H1 (cell line): Measurements from ENCODE around the gene TMEM181. TPM values are rescaled to one million over a fixed set of nuclear protein-coding genes. Genes with fewer than 3 reads are reported as not detected.
A peak's percentile ranks its signal among the peaks of the same experiment; 100 is the strongest.
"Not testable (repeated sequence)": the region's sequence is repeated elsewhere in the genome, so short reads cannot be mapped to it uniquely, and the experiment has no call there.

ENCODE experiments used
- CTCF ChIA-PET: fragments of 300-600 bp; sonication (Branson Sonifier 250); formaldehyde crosslinking; loops from one replicate; lab custom pipeline; 2021; ENCODE audit not compliant: partially characterized antibody; lab: Charles Lee
- POLR2A ChIA-PET: fragments of 300-600 bp; sonication (Branson Sonifier 250); formaldehyde crosslinking; loops from one replicate; lab custom pipeline; 2021; ENCODE audit warnings: inconsistent platforms; ENCODE audit not compliant: partially characterized antibody; lab: Charles Lee
- DNase-seq, 2 experiments: peaks; one replicate each; pipeline versions ENCODE4 v3.0.0 to v3.0.0-alpha.2; 2010 to 2022; ENCODE audit warnings: low spot score in 2 of 2, low read depth in 1 of 2, mixed read lengths in 1 of 2
- FAIRE-seq: peaks from 2 replicates; lab custom pipeline; 2011; peaks lifted over from hg19 to GRCh38; lab: Jason Lieb, UNC
- H2AFZ ChIP-seq: 2 replicates; pipeline ENCODE4 v1.8.1; 2012; ENCODE audit warnings: low read length, inconsistent platforms
- H2AK5ac ChIP-seq: 2 replicates; pipeline ENCODE4 v1.6.1; 2013; ENCODE audit warnings: low read depth, low read length
- H2BK120ac ChIP-seq: replicated peaks from 2 replicates; pipeline ENCODE3; 2013; ENCODE audit warnings: low read depth, low read length, inconsistent platforms
- H2BK12ac ChIP-seq: 2 replicates; pipeline ENCODE4 v1.6.1; 2013; ENCODE audit warnings: low read depth, low read length
- H2BK15ac ChIP-seq: 2 replicates; pipeline ENCODE4 v1.6.1; 2013; ENCODE audit warnings: low read length
- H2BK20ac ChIP-seq: 2 replicates; pipeline ENCODE4 v1.6.1; 2013; ENCODE audit warnings: low read length
- H2BK5ac ChIP-seq: 2 replicates; pipeline ENCODE4 v1.6.1; 2013; ENCODE audit warnings: low read depth, low read length
- H3K14ac ChIP-seq: 2 replicates; pipeline ENCODE4 v1.6.1; 2013; ENCODE audit warnings: inconsistent platforms; ENCODE audit not compliant: insufficient read length
- H3K18ac ChIP-seq: 2 replicates; pipeline ENCODE4 v1.6.1; 2013; ENCODE audit warnings: low read length; ENCODE audit errors: extremely low read depth
- H3K23ac ChIP-seq: 2 replicates; pipeline ENCODE4 v1.6.1; 2013; ENCODE audit warnings: inconsistent platforms; ENCODE audit not compliant: insufficient read length
- H3K23me2 ChIP-seq: 2 replicates; pipeline ENCODE4 v1.6.1; 2013; ENCODE audit warnings: low read depth, low read length
- H3K27ac ChIP-seq: 2 replicates; pipeline ENCODE4 v1.6.1; 2011; ENCODE audit warnings: low read depth, low read length, inconsistent platforms
- H3K27me3 ChIP-seq, 4 experiments: replicated peaks in 1 of 4; 1 replicate in 1 of 4; 2 replicates in 3 of 4; pipeline versions ENCODE4 v1.6.1 to v1.8.1; 2011 to 2013; ENCODE audit warnings: low read length in 3 of 4, mild to moderate bottlenecking in 3 of 4, inconsistent platforms in 2 of 4, mixed read lengths in 2 of 4, moderate library complexity in 1 of 4; ENCODE audit not compliant: control insufficient read depth in 3 of 4, insufficient read depth in 3 of 4; ENCODE audit errors: extremely low read depth in 1 of 4
- H3K36me3 ChIP-seq, 4 experiments: 2 replicates each; pipeline versions ENCODE4 v1.6.1 to v1.8.1; 2011 to 2013; ENCODE audit warnings: mild to moderate bottlenecking in 4 of 4, low read length in 3 of 4, moderate library complexity in 2 of 4, control low read depth in 1 of 4, inconsistent platforms in 1 of 4; ENCODE audit not compliant: insufficient read depth in 4 of 4, control insufficient read depth in 2 of 4
- H3K4ac ChIP-seq: replicated peaks from 2 replicates; pipeline ENCODE3; 2013; ENCODE audit warnings: low read length, low read depth, mixed read lengths, inconsistent platforms; ENCODE audit not compliant: insufficient read length
- H3K4me1 ChIP-seq, 4 experiments: replicated peaks in 1 of 4; 1 replicate in 1 of 4; 2 replicates in 3 of 4; pipeline versions ENCODE4 v1.6.1 to v1.8.1; 2011 to 2013; ENCODE audit warnings: low read length in 3 of 4, inconsistent platforms in 2 of 4, mixed read lengths in 1 of 4; ENCODE audit not compliant: insufficient read depth in 4 of 4, control insufficient read depth in 3 of 4
- H3K4me2 ChIP-seq, 2 experiments: 2 replicates each; pipeline versions ENCODE4 v1.6.1 to v1.8.1; 2011 to 2013; ENCODE audit warnings: low read depth in 2 of 2, low read length in 2 of 2, control low read depth in 1 of 2, inconsistent platforms in 1 of 2, mild to moderate bottlenecking in 1 of 2; ENCODE audit not compliant: insufficient read depth in 1 of 2
- H3K4me3 ChIP-seq, 4 experiments: fragments of 200-600, 300-600 bp in 1 of 4; sonication (generic), shearing (Covaris generic), sonication (Bioruptor Twin) in 1 of 4; 2 replicates each; pipeline versions ENCODE4 v1.5.1 to v1.8.1; 2011 to 2016; ENCODE audit warnings: low read length in 4 of 4, low read depth in 3 of 4, control low read depth in 2 of 4, inconsistent platforms in 2 of 4, mild to moderate bottlenecking in 2 of 4, mixed read lengths in 1 of 4, moderate library complexity in 1 of 4; ENCODE audit not compliant: insufficient read depth in 2 of 4; ENCODE audit errors: extremely low read depth in 1 of 4
- H3K56ac ChIP-seq: replicated peaks from 2 replicates; pipeline ENCODE3; 2013; ENCODE audit warnings: low read depth, mild to moderate bottlenecking, mixed read lengths, low read length, inconsistent platforms; ENCODE audit not compliant: insufficient read length
- H3K79me1 ChIP-seq: 2 replicates; pipeline ENCODE4 v1.6.1; 2013; ENCODE audit warnings: low read depth, low read length, control low read depth
- H3K79me2 ChIP-seq, 2 experiments: 2 replicates each; pipeline versions ENCODE4 v1.6.1 to v1.8.1; 2012 to 2013; ENCODE audit warnings: low read length in 2 of 2, mild to moderate bottlenecking in 2 of 2, inconsistent platforms in 1 of 2; ENCODE audit not compliant: insufficient read depth in 2 of 2, control insufficient read depth in 1 of 2
- H3K9ac ChIP-seq, 4 experiments: replicated peaks in 1 of 4; 1 replicate in 1 of 4; 2 replicates in 3 of 4; pipeline versions ENCODE4 v1.6.1 to v1.8.1; 2011 to 2013; ENCODE audit warnings: low read depth in 3 of 4, low read length in 3 of 4, control low read depth in 2 of 4, mild to moderate bottlenecking in 2 of 4, moderate library complexity in 2 of 4, inconsistent platforms in 1 of 4; ENCODE audit errors: extremely low read depth in 1 of 4
- H3K9me3 ChIP-seq, 2 experiments: 2 replicates each; pipeline versions ENCODE4 v1.6.1 to v1.8.1; 2012 to 2013; ENCODE audit warnings: mild to moderate bottlenecking in 2 of 2, moderate library complexity in 2 of 2, control low read depth in 1 of 2, inconsistent platforms in 1 of 2, low read depth in 1 of 2, low read length in 1 of 2, mixed read lengths in 1 of 2; ENCODE audit not compliant: insufficient read depth in 2 of 2
- H4K20me1 ChIP-seq, 2 experiments: replicated peaks in 1 of 2; 2 replicates each; pipeline versions ENCODE3 to v1.8.1; 2011 to 2013; ENCODE audit warnings: inconsistent platforms in 2 of 2, low read length in 2 of 2, mild to moderate bottlenecking in 1 of 2; ENCODE audit not compliant: insufficient read depth in 2 of 2, control insufficient read depth in 1 of 2
- H4K5ac ChIP-seq: 2 replicates; pipeline ENCODE4 v1.6.1; 2013; ENCODE audit warnings: low read length, low read depth, mixed read lengths, inconsistent platforms; ENCODE audit not compliant: insufficient read length
- H4K8ac ChIP-seq: 2 replicates; pipeline ENCODE4 v1.8.0; 2013; ENCODE audit warnings: mild to moderate bottlenecking, moderate library complexity, low read length, inconsistent platforms; ENCODE audit not compliant: insufficient read depth; ENCODE audit errors: extremely low read depth
- H4K91ac ChIP-seq: replicated peaks from 2 replicates; pipeline ENCODE3; 2013; ENCODE audit warnings: low read length, mixed read lengths, inconsistent platforms; ENCODE audit not compliant: insufficient read length
- YY1 ChIP-seq: IDR thresholded peaks from 2 replicates; pipeline ENCODE4 v1.6.1; 2011; ENCODE audit warnings: low read depth, mild to moderate bottlenecking, low read length
- WGBS, 2 experiments: shearing (Covaris generic) in 1 of 2; methylation state at CpG; one replicate each; pipeline versions ENCODE4 v1.1.6 to v1.1.7; 2013 to 2015; ENCODE audit warnings: low lambda C conversion rate in 2 of 2, mixed read lengths in 2 of 2, inconsistent platforms in 1 of 2, low coverage in 1 of 2, missing lambda C conversion rate in 1 of 2; ENCODE audit not compliant: insufficient replicate concordance in 2 of 2, insufficient coverage in 1 of 2, insufficient read length in 1 of 2; ENCODE audit errors: extremely low coverage in 1 of 2, missing lambda C conversion rate in 1 of 2; 5-methylcytosine and 5-hydroxymethylcytosine counted together
- polyA plus RNA-seq, 7 experiments: library from polyadenylated mRNA; depleted of rRNA in 3 of 7; stranded (reverse) in 5 of 7; unstranded in 2 of 7; fragments of >200 nt in 5 of 7; fragments of 200-250 nt in 2 of 7; gene quantifications; 1 replicate in 5 of 7; 2 replicates in 1 of 7; 4 replicates in 1 of 7; pipeline versions ENCODE4 v1.2.1 to v1.2.3, GENCODE V29; 2011 to 2013; ENCODE audit warnings: missing spikeins in 2 of 7, mixed read lengths in 2 of 7
- total RNA-seq: library from RNA; stranded (reverse); fragmentation: NEBNext Ultra II Directional; extraction: Animal tissue kit (Norgen Biotek cat#: 25700); gene quantifications from 2 replicates; pipeline ENCODE4 v1.2.1, GENCODE V29; 2021

The TMEM181 gene
- total and polyA plus RNA-seq, 2 of the 8 experiments (the other 6 are each of a cell fraction or from before 2014, with no cell fraction given), result 8.6 to 19.0 TPM

- Histone ChIP-seq H3K4ac (no peak overlapping the region), H3K27me3 (no peaks in the 10 kb centered on the region), H2BK5ac (no peak overlapping the region), H2AK5ac (no peak overlapping the region), H2BK15ac (no peak overlapping the region), H3K56ac (no peak overlapping the region), H2AFZ (peak overlapping the region; percentile 41; the same call in 1 of the 2 replicates), H3K79me2 (no peaks in the 10 kb centered on the region), H2BK12ac (no peak overlapping the region), H3K27ac (no peak overlapping the region), H3K9me3 (no peaks in the 10 kb centered on the region), H3K23me2 (no peaks in the 10 kb centered on the region), H3K18ac (no peak overlapping the region), H3K9ac (no peak overlapping the region), H4K91ac (no peak overlapping the region), H3K14ac (no peak overlapping the region), H2BK20ac (no peak overlapping the region), H2BK120ac (no peak overlapping the region), H3K79me1 (no peaks in the 10 kb centered on the region), H3K4me1 (peaks cover 0 to 5% (median 4%) of the 10 kb centered on the region in 4 experiments; a peak in 4 of 7 replicates), H4K8ac (no peak overlapping the region; the same call in 1 of the 2 replicates), H3K4me3 (no peak overlapping the region), H3K23ac (no peak overlapping the region), H4K5ac (no peak overlapping the region), H4K20me1 (no peaks in the 10 kb centered on the region), H3K4me2 (no peak overlapping the region), H3K36me3 (no peaks in the 10 kb centered on the region)
- CTCF ChIA-PET, result interaction anchor here (0.6 to 3.0 kb wide), 34 partner anchors 8 to 573 kb away, joined by 3 to 17 read pairs (median 4); no protein-coding TSS in a partner anchor
- no peak for TF ChIP-seq YY1
- POLR2A ChIA-PET, result interaction anchor here (0.8 to 1.0 kb wide), 4 partner anchors 9 to 92 kb away, joined by 3 to 4 read pairs (median 3); no protein-coding TSS in a partner anchor
- WGBS, 2 experiments, result 75% methylated on average over 4 of the region's 4 CpGs; no CpG with 5 or more reads in 1 of the 2 experiments
- FAIRE-seq (no peak), DNase-seq (no peak)
Measured at GRCh38 chr6:158519761-158520160, 40.1 kb upstream of the TMEM181 start.

- H3K9me3 ChIP-seq, H3K27me3 ChIP-seq, H3K4me1 ChIP-seq, H3K4me2 ChIP-seq, H3K23ac ChIP-seq, DNase-seq, H3K4me3 ChIP-seq, H2BK5ac ChIP-seq, H2AK5ac ChIP-seq, H2BK120ac ChIP-seq, H3K18ac ChIP-seq, H3K27ac ChIP-seq, H2AFZ ChIP-seq, H4K91ac ChIP-seq, H3K4ac ChIP-seq, POLR2A ChIA-PET, H3K23me2 ChIP-seq, H3K79me2 ChIP-seq, H4K5ac ChIP-seq, FAIRE-seq, H3K56ac ChIP-seq, H3K14ac ChIP-seq, H2BK15ac ChIP-seq, H2BK12ac ChIP-seq, H2BK20ac ChIP-seq, H4K8ac ChIP-seq, H3K9ac ChIP-seq, H4K20me1 ChIP-seq, H3K36me3 ChIP-seq, H3K79me1 ChIP-seq: not testable (repeated sequence)
- CTCF ChIA-PET, result interaction anchor here (0.6 to 3.0 kb wide), 4 partner anchors 12 to 449 kb away, joined by 3 to 13 read pairs (median 3); no protein-coding TSS in a partner anchor
- 96% methylated on average over 6 of the region's 7 CpGs; no CpG with 5 or more reads in 1 of the 2 experiments for WGBS, 2 experiments
Measured at GRCh38 chr6:158520975-158521374, 38.9 kb upstream of the TMEM181 start.
